HepG2 (cell line): ENCODE measurements around the gene TRAPPC1. TPM values are rescaled to one million over a fixed set of nuclear protein-coding genes. Genes with fewer than 3 reads are reported as not detected.
A peak's percentile ranks its signal among the peaks of the same experiment; 100 is the strongest.

Experiments used
- ADNP ChIP-seq: sonication (generic); formaldehyde crosslinking; IDR thresholded peaks from 2 replicates; pipeline ENCODE4 v1.4.0; 2020; ENCODE audit warnings: missing genetic modification reagents
- CHD2 ChIP-seq: IDR thresholded peaks from 2 replicates; pipeline ENCODE4 v1.6.1; 2011; ENCODE audit warnings: low read depth, low read length, improper control_type of control experiment
- HIC2 ChIP-seq: sonication (generic); formaldehyde crosslinking; IDR thresholded peaks from 2 replicates; pipeline ENCODE4 v1.9.0; 2022; ENCODE audit warnings: low read depth, missing genetic modification reagents
- HOXA3 ChIP-seq: sonication (generic); formaldehyde crosslinking; IDR thresholded peaks from 2 replicates; pipeline ENCODE4 v1.5.0; 2020; ENCODE audit warnings: missing genetic modification reagents
- KAT7 ChIP-seq: IDR thresholded peaks from 2 replicates; pipeline ENCODE4 v1.6.1; 2018; ENCODE audit warnings: borderline replicate concordance, missing compliant biosample characterization
- MBD4 ChIP-seq: IDR thresholded peaks from 2 replicates; pipeline ENCODE4 v1.6.1; 2012; ENCODE audit warnings: low read length, inconsistent platforms, borderline replicate concordance
- NFATC3 ChIP-seq: sonication (generic); formaldehyde crosslinking; IDR thresholded peaks from 2 replicates; pipeline ENCODE4 v1.5.1; 2020; ENCODE audit warnings: mild to moderate bottlenecking, missing genetic modification reagents
- REST ChIP-seq, 2 experiments: IDR thresholded peaks; 2 replicates each; pipeline ENCODE4 v1.6.1; 2011 to 2012; ENCODE audit warnings: low read length in 2 of 2, borderline replicate concordance in 1 of 2, low read depth in 1 of 2, mild to moderate bottlenecking in 1 of 2, moderate library complexity in 1 of 2
- TBX3 ChIP-seq: fragments of 450-650 bp; IDR thresholded peaks from 2 replicates; pipeline ENCODE4 v1.6.1; 2017; ENCODE audit warnings: antibody characterized with exemption, mild to moderate bottlenecking, inconsistent platforms, borderline replicate concordance
- ZNF17 ChIP-seq: sonication (generic); formaldehyde crosslinking; IDR thresholded peaks from 2 replicates; pipeline ENCODE4 v1.5.0; 2020; ENCODE audit warnings: mild to moderate bottlenecking, missing genetic modification reagents
- ZSCAN30 ChIP-seq: sonication (generic); formaldehyde crosslinking; IDR thresholded peaks from 2 replicates; pipeline ENCODE4 v1.5.0; 2020; ENCODE audit warnings: mild to moderate bottlenecking, missing genetic modification reagents
- polyA plus RNA-seq, 8 experiments: library from polyadenylated mRNA; depleted of rRNA in 3 of 8; stranded (reverse) in 7 of 8; unstranded in 1 of 8; fragments of >200 nt; fragmentation: Illumina TruSeq in 4 of 8; extraction: Trizol in 4 of 8; gene quantifications; 2 replicates each; pipeline versions ENCODE4 v1.2.1 to v1.2.3, GENCODE V29; 2011 to 2016; ENCODE audit warnings: low read depth in 4 of 8, missing spikeins in 1 of 8, mixed read lengths in 1 of 8; ENCODE audit not compliant: insufficient read depth in 1 of 8
- total RNA-seq, 5 experiments: library from RNA; depleted of rRNA; stranded (reverse); fragments of >200 nt; fragmentation: Illumina TruSeq; extraction: Trizol; gene quantifications; 2 replicates each; pipeline ENCODE4 v1.2.3, GENCODE V29; 2016; ENCODE audit warnings: low read depth in 1 of 5
- TF ChIP-seq, protein P1 (sequence below): sonication (generic); formaldehyde crosslinking; IDR thresholded peaks from 2 replicates; pipeline ENCODE4 v1.4.0; 2020; ENCODE audit warnings: low read depth, missing genetic modification reagents
- TF ChIP-seq, protein P2 (sequence below): sonication (generic); formaldehyde crosslinking; conservative IDR thresholded peaks from 2 replicates; pipeline ENCODE4 v1.4.0; 2020; ENCODE audit warnings: missing genetic modification reagents
- TF ChIP-seq, protein P3 (sequence below): sonication (generic); formaldehyde crosslinking; IDR thresholded peaks from 2 replicates; pipeline ENCODE4 v1.5.1; 2020; ENCODE audit warnings: missing genetic modification reagents, mild to moderate bottlenecking, borderline replicate concordance

TRAPPC1 gene
- total and polyA plus RNA-seq, 2 of the 13 experiments (the other 11 are each of a cell fraction or from before 2014, with no cell fraction given), result 28.1 to 44.9 TPM

GRCh38 chr17:7915611-7916384 lies 15.9 kb downstream of the TRAPPC1 start, which contains the start of gene RNF227 (continued):
- TF ChIP-seq, protein P1, sequence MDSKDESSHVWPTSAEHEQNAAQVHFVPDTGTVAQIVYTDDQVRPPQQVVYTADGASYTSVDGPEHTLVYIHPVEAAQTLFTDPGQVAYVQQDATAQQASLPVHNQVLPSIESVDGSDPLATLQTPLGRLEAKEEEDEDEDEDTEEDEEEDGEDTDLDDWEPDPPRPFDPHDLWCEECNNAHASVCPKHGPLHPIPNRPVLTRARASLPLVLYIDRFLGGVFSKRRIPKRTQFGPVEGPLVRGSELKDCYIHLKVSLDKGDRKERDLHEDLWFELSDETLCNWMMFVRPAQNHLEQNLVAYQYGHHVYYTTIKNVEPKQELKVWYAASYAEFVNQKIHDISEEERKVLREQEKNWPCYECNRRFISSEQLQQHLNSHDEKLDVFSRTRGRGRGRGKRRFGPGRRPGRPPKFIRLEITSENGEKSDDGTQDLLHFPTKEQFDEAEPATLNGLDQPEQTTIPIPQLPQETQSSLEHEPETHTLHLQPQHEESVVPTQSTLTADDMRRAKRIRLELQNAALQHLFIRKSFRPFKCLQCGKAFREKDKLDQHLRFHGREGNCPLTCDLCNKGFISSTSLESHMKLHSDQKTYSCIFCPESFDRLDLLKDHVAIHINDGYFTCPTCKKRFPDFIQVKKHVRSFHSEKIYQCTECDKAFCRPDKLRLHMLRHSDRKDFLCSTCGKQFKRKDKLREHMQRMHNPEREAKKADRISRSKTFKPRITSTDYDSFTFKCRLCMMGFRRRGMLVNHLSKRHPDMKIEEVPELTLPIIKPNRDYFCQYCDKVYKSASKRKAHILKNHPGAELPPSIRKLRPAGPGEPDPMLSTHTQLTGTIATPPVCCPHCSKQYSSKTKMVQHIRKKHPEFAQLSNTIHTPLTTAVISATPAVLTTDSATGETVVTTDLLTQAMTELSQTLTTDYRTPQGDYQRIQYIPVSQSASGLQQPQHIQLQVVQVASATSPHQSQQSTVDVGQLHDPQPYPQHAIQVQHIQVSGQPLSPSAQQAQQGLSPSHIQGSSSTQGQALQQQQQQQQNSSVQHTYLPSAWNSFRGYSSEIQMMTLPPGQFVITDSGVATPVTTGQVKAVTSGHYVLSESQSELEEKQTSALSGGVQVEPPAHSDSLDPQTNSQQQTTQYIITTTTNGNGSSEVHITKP (CRISPR knock-in tag), result no peak
- TF ChIP-seq NFATC3 (CRISPR knock-in tag) (no peak), CHD2 (no peak), ZSCAN30 (CRISPR knock-in tag) (no peak), REST (IDR thresholded peaks at IDR 0.05; ENCODE audit: borderline replicate concordance in 1 of 2, low read depth in 1 of 2, low read length in 2 of 2) (no peak), MBD4 (no peak), HOXA3 (peak; percentile 81), KAT7 (CRISPR knock-in tag) (peak; percentile 63; the same call in 1 of the 2 replicates), ADNP (CRISPR knock-in tag) (no peak), HIC2 (CRISPR knock-in tag) (no peak), ZNF17 (no peak), TBX3 (no peak)
- TF ChIP-seq, protein P2, sequence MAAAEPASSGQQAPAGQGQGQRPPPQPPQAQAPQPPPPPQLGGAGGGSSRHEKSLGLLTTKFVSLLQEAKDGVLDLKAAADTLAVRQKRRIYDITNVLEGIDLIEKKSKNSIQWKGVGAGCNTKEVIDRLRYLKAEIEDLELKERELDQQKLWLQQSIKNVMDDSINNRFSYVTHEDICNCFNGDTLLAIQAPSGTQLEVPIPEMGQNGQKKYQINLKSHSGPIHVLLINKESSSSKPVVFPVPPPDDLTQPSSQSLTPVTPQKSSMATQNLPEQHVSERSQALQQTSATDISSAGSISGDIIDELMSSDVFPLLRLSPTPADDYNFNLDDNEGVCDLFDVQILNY (CRISPR knock-in tag), result peak; percentile 48; the same call in 1 of the 2 replicates
- TF ChIP-seq, protein P3, sequence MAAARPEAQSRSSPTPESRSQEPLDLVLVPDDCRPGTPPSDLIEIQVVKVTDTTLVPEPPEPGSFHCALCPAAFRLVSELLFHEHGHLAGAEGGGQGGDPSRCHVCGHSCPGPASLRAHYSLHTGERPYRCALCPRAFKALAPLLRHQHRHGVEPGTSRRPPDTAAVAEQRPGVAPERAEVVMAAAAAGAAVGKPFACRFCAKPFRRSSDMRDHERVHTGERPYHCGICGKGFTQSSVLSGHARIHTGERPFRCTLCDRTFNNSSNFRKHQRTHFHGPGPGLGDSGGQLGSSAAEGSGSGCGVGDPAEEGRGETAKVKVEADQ (CRISPR knock-in tag), result no peak; the same call in 1 of the 2 replicates
